MM.1S (cell line): ENCODE results near the gene AUTS2.

ENCODE experiments used
- EZH2 ChIP-seq: fragments of 300-600 bp; sonication (generic); optimal IDR thresholded peaks from 2 replicates; pipeline ENCODE3; 2017; ENCODE audit warnings: low read depth, mild to moderate bottlenecking, antibody characterized with exemption, low read length, mixed read lengths
- TF ChIP-seq, protein P1 (sequence below): fragments of 300-600 bp; sonication (generic); IDR thresholded peaks from 2 replicates; pipeline ENCODE4 v1.5.1; 2016; ENCODE audit warnings: antibody characterized with exemption, low read length, mixed read lengths

DNA sequence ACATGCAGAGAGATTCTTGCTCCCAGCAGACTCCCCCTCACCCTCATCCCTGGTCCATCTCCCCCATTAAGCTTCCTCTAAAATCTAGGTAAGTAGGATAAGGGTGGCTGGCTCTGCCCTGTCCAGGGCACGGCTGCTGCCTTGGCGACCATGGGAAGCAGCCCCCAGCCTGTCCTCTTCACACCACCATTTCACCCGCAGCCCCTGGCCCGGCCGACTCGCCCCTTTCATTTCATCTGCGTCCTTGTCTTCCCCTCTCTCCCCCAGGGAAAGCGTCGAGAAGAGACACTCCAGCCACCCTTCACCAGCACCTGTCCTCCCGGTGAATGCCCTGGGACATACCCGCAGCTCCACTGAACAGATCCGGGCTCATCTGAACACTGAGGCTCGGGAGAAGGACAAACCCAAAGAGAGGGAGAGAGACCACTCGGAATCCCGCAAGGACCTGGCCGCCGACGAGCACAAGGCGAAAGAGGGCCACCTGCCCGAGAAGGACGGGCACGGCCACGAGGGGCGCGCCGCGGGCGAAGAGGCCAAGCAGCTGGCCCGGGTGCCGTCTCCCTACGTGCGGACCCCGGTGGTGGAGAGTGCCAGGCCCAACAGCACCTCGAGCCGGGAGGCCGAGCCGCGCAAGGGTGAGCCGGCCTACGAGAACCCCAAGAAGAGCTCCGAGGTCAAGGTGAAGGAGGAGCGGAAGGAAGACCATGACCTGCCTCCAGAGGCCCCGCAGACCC, 1191.4 kb downstream of the AUTS2 start:
- TF ChIP-seq, protein P1, sequence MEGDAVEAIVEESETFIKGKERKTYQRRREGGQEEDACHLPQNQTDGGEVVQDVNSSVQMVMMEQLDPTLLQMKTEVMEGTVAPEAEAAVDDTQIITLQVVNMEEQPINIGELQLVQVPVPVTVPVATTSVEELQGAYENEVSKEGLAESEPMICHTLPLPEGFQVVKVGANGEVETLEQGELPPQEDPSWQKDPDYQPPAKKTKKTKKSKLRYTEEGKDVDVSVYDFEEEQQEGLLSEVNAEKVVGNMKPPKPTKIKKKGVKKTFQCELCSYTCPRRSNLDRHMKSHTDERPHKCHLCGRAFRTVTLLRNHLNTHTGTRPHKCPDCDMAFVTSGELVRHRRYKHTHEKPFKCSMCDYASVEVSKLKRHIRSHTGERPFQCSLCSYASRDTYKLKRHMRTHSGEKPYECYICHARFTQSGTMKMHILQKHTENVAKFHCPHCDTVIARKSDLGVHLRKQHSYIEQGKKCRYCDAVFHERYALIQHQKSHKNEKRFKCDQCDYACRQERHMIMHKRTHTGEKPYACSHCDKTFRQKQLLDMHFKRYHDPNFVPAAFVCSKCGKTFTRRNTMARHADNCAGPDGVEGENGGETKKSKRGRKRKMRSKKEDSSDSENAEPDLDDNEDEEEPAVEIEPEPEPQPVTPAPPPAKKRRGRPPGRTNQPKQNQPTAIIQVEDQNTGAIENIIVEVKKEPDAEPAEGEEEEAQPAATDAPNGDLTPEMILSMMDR: no peak
- TF ChIP-seq EZH2: no peak
